Measurements from ENCODE around the gene BEND6.

DNA sequence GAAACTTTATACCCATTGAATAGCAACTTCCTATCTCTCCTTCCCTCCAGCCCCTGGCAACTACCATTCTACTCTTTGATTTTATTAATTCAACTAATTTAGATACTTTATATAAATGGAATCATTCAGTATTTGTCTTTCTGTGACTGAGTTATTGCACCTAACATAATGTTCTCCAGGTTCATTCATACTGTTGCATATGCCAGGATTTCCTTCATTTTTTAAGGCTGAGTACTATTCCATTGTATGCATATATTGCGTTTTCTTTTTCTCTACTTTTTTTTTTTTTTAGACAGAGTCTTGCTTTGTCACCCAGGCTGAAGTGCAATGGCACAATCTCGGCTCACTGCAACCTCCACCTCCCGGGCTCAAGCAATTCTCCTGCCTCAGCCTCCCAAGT lies 49.5 kb upstream of the BEND6 start:
- TF ChIP-seq CTCF (IDR thresholded peaks at IDR 0.05; ENCODE audit: low read depth, low read length) (no peak), EZH2phosphoT487 (IDR thresholded peaks at IDR 0.05; ENCODE audit: low read depth) (no peak)
